ENCODE measurements around the gene PIGT. TPM values are rescaled to one million over a fixed set of nuclear protein-coding genes. Genes with fewer than 3 reads are reported as not detected.

PIGT gene
- 84.6 to 99.2 TPM (median 98.7 TPM) in 5 replicates for total RNA-seq (2022; extraction: Qiagen RNA extraction; ENCODE audit: low read depth)

GRCh38 chr20:45415822-45416637, at the start of gene PIGT:
TSS of gene PIGT (plus strand) at chr20:45416141. CDS start at chr20:45416157, 16 bp downstream.

GRCh38 chr20:45378191-45378590, 37.8 kb upstream of the PIGT start, which contains the start of gene TP53TG5:
TSS of gene TP53TG5 (minus strand) at chr20:45378325. CDS start at chr20:45378236, 89 bp downstream.

GRCh38 chr20:45407783-45408645, 7.9 kb upstream of the PIGT start, which contains the start of gene DBNDD2:
TSS of gene DBNDD2 (plus strand) at chr20:45408289. CDS start at chr20:45408468, 179 bp downstream.

GRCh38 chr20:45469336-45470261, 53.7 kb downstream of the PIGT start, which contains the start of gene WFDC2:
TSS of gene WFDC2 (plus strand) at chr20:45469753. CDS start at chr20:45469782, 29 bp downstream.

Other genes with a start within 250 kb of the PIGT start
- gene PI3, start 241.2 kb upstream of the PIGT start, total RNA-seq (2022; extraction: Qiagen RNA extraction; ENCODE audit: low read depth): 1.9 to 3.2 TPM (median 2.4 TPM) in 5 replicates
- not detected in 5 replicates for gene SEMG1, start 209.1 kb upstream of the PIGT start, total RNA-seq (2022; extraction: Qiagen RNA extraction; ENCODE audit: low read depth)
- not detected in 5 replicates for gene SEMG2, start 194.8 kb upstream of the PIGT start, total RNA-seq (2022; extraction: Qiagen RNA extraction; ENCODE audit: low read depth)
- gene SLPI, start 161.6 kb upstream of the PIGT start, total RNA-seq (2022; extraction: Qiagen RNA extraction; ENCODE audit: low read depth): 8.8 to 14.6 TPM (median 11.2 TPM) in 5 replicates
- not detected in 5 replicates for gene RBPJL, start 109.3 kb upstream of the PIGT start, total RNA-seq (2022; extraction: Qiagen RNA extraction; ENCODE audit: low read depth)
- 0.08 to 0.14 TPM (median 0.10 TPM) in 3 of 5 replicates, not detected in the others for gene MATN4, start 107.8 kb upstream of the PIGT start, total RNA-seq (2022; extraction: Qiagen RNA extraction; ENCODE audit: low read depth)
- 111 to 147 TPM (median 128 TPM) in 5 replicates for gene SDC4, start 67.7 kb upstream of the PIGT start, total RNA-seq (2022; extraction: Qiagen RNA extraction; ENCODE audit: low read depth)
- 22.9 to 37.0 TPM (median 31.5 TPM) in 5 replicates for gene SYS1, start 53.0 kb upstream of the PIGT start, total RNA-seq (2022; extraction: Qiagen RNA extraction; ENCODE audit: low read depth)
- gene TP53TG5, start 37.8 kb upstream of the PIGT start, total RNA-seq (2022; extraction: Qiagen RNA extraction; ENCODE audit: low read depth): not detected in 5 replicates
- gene DBNDD2, start 7.9 kb upstream of the PIGT start, total RNA-seq (2022; extraction: Qiagen RNA extraction; ENCODE audit: low read depth): 22.0 to 28.5 TPM (median 25.7 TPM) in 5 replicates
- 0.11 TPM in 1 of 5 replicates, not detected in the others for gene WFDC2, start 53.6 kb downstream of the PIGT start, total RNA-seq (2022; extraction: Qiagen RNA extraction; ENCODE audit: low read depth)
- not detected in 5 replicates for gene SPINT3, start 99.5 kb downstream of the PIGT start, total RNA-seq (2022; extraction: Qiagen RNA extraction; ENCODE audit: low read depth)
- gene WFDC6, start 123.3 kb downstream of the PIGT start, total RNA-seq (2022; extraction: Qiagen RNA extraction; ENCODE audit: low read depth): not detected in 5 replicates
- not detected in 5 replicates for gene EPPIN, start 131.3 kb downstream of the PIGT start, total RNA-seq (2022; extraction: Qiagen RNA extraction; ENCODE audit: low read depth)
- not detected in 5 replicates for gene WFDC8, start 163.1 kb downstream of the PIGT start, total RNA-seq (2022; extraction: Qiagen RNA extraction; ENCODE audit: low read depth)
- gene WFDC10A, start 213.6 kb downstream of the PIGT start, total RNA-seq (2022; extraction: Qiagen RNA extraction; ENCODE audit: low read depth): not detected in 5 replicates
- gene WFDC9, start 215.1 kb downstream of the PIGT start, total RNA-seq (2022; extraction: Qiagen RNA extraction; ENCODE audit: low read depth): not detected in 5 replicates